Brain microvascular endothelial cell (primary cell): ENCODE data around the gene MRS2.

ENCODE experiments used
- DNase-seq: peaks from one replicate; pipeline ENCODE4 v3.0.0-alpha.2; 2020
- H3K27ac ChIP-seq: fragments of 250-450 bp; sonication (Bioruptor Pico); 2 replicates; pipeline ENCODE4 v1.5.1; 2020; ENCODE audit warnings: mild to moderate bottlenecking, moderate library complexity
- H3K27me3 ChIP-seq: fragments of 250-450 bp; sonication (Bioruptor Pico); replicated peaks from 2 replicates; pipeline ENCODE4 v1.5.1; 2020; ENCODE audit warnings: mild to moderate bottlenecking
- H3K36me3 ChIP-seq: fragments of 250-450 bp; sonication (Bioruptor Pico); replicated peaks from 2 replicates; pipeline ENCODE4 v1.5.1; 2020; ENCODE audit warnings: mild to moderate bottlenecking
- H3K4me3 ChIP-seq: 2 replicates; pipeline ENCODE4 v1.5.1; 2011; ENCODE audit warnings: low read depth, mild to moderate bottlenecking, control low read depth, low read length, moderate library complexity
- CTCF ChIP-seq: IDR thresholded peaks from 2 replicates; pipeline ENCODE4 v1.5.1; 2011; ENCODE audit warnings: low read depth, mild to moderate bottlenecking, moderate library complexity, low read length, control low read depth, inconsistent platforms; ENCODE audit errors: missing control alignments
- in situ Hi-C: cut with HindIII; loops from 2 replicates; pipeline ENCODE4 v1.10.0; 2017; ENCODE audit warnings: low sequenced_read_pairs, low pct_ligation_motif_present

MRS2 gene

GRCh38 chr6:24432611-24433010, 29.9 kb downstream of the MRS2 start:
- no peaks in the 10 kb centered on the region for H3K27me3 ChIP-seq
- in situ Hi-C loops, result no loop called here
- no peak for TF ChIP-seq CTCF
- DNase-seq, result no peak
- H3K27ac ChIP-seq, result no peak overlapping the region
- H3K36me3 ChIP-seq, result no peaks in the 10 kb centered on the region
- no peak overlapping the region for H3K4me3 ChIP-seq

- no peaks in the 10 kb centered on the region for H3K36me3 ChIP-seq
- in situ Hi-C loops, result no loop called here
- no peak overlapping the region for H3K27ac ChIP-seq
- no peak overlapping the region for H3K4me3 ChIP-seq
- H3K27me3 ChIP-seq, result no peaks in the 10 kb centered on the region
- DNase-seq, result no peak
- no peak for TF ChIP-seq CTCF
These were observed 34.2 kb downstream of the MRS2 start for GRCh38 chr6:24436979-24437378.

GRCh38 chr6:24439858-24440539, 37.3 kb downstream of the MRS2 start:
- no peak overlapping the region for H3K4me3 ChIP-seq
- TF ChIP-seq CTCF, result no peak
- in situ Hi-C loops, result no loop called here

GRCh38 chr6:24440897-24441598, 38.3 kb downstream of the MRS2 start:
- no peak for DNase-seq
- Histone ChIP-seq H3K27ac (no peak overlapping the region), H3K36me3 (no peaks in the 10 kb centered on the region), H3K4me3 (no peak overlapping the region), H3K27me3 (no peaks in the 10 kb centered on the region)
- in situ Hi-C loops, result no loop called here
- TF ChIP-seq CTCF, result no peak

More at GRCh38 chr6:24439858-24440539, 37.3 kb downstream of the MRS2 start:
- DNase-seq, result no peak
- Histone ChIP-seq H3K36me3 (no peaks in the 10 kb centered on the region), H3K27ac (no peak overlapping the region), H3K27me3 (no peaks in the 10 kb centered on the region)

GRCh38 chr6:24441599-24441904, 38.8 kb downstream of the MRS2 start:
- H3K27me3 ChIP-seq, result no peaks in the 10 kb centered on the region
- H3K27ac ChIP-seq, result no peak overlapping the region
- no peak for TF ChIP-seq CTCF
- no peak overlapping the region for H3K4me3 ChIP-seq
- in situ Hi-C loops, result no loop called here
- no peaks in the 10 kb centered on the region for H3K36me3 ChIP-seq
- no peak for DNase-seq

- no peak overlapping the region for H3K4me3 ChIP-seq
- DNase-seq, result no peak
- H3K36me3 ChIP-seq, result no peaks in the 10 kb centered on the region
- TF ChIP-seq CTCF, result no peak
- H3K27me3 ChIP-seq, result no peaks in the 10 kb centered on the region
- H3K27ac ChIP-seq, result no peak overlapping the region
- in situ Hi-C loops, result no loop called here
These were observed 41.9 kb downstream of the MRS2 start for GRCh38 chr6:24444588-24444987.
